ENCODE data around the gene NACC2. TPM values are rescaled to one million over a fixed set of nuclear protein-coding genes. Genes with fewer than 3 reads are reported as not detected.

Gene NACC2
- total RNA-seq, 1 donor from 2014 or later = 4.5 TPM

DNA sequence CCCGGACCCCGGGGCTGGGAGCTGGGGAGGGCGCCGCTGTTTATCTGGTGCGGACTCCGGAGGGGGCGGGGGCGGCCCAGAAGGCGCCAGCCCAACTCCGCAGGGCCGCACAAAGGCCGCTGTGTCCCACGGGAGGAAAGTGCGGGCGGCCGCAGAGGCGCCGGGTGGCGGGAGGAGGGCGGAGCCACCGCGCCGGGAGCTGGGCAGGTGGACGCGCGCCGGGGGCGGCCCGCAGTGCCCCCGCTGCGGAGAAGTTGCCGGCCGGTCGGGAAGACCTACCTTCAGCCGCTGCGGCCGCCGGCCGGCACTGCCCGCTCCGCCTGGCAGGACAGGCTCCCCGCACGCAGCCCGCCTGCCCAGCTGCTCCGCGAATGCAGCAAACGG lies 43.6 kb downstream of the NACC2 start:
- Histone ChIP-seq H3K9ac (no peak overlapping the region), H3K4me3 (peak overlapping the region; percentile 90), H3K4me1 (peaks cover 39% of the 10 kb centered on the region)

DNA sequence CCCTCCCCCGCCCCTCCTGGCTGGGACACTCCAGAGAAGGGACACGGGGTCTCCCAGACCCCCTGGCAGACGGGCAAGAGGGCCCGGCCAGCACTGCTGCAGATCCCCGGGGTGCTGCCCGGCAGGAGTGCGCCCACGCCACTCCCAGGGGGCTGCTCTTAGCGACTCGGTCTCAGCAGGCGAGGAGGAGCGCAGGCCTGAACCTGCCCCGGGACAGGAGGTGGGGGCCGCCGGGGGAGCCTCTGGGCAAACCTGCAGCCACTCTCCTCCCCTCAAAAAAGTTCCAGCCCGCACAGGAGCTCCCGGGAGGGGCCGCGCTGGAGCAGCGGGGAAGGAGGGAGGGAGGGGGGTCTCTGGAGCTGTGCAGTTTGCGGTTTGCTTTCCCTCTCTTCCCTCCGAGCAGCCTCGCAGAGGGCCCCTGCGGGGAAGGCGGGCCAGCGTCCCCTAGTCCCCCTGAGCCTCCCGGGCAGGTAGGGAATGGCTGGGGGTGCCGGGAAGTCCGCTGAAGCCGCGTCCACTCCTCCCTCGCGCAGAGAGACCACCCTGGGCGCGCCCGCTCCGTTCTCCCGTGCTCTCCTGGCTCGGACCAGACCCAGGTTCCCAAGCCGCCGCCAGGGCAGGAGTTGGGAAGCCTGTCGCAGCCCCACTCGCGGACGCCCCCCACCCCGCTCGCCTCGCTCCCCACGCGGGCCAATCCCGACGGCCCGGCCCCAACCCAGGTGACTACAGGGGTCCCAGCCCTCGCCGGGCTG lies 44.2 kb downstream of the NACC2 start:
- peak; percentile 61 for DNase-seq (ENCODE audit: low spot score)
- H3K4me3 Mint-ChIP-seq = peak overlapping the region; percentile 65
- H3K27ac Mint-ChIP-seq = no peak overlapping the region
- H3K27me3 Mint-ChIP-seq (ENCODE audit: insufficient read depth, low read depth) = peaks cover 6% of the 10 kb centered on the region
- Histone ChIP-seq H3K27me3 (peaks cover 19% of the 10 kb centered on the region), H3K36me3 (no peaks in the 10 kb centered on the region), H3K4me1 (peaks cover 38% of the 10 kb centered on the region), H2AFZ (replicated peaks) (peak overlapping the region; percentile 3), H3K9me3 (ENCODE audit: low read depth) (no peaks in the 10 kb centered on the region), H3K4me3 (peak overlapping the region; percentile 90), H3K27ac (no peak overlapping the region), H3F3A (ENCODE audit: low read depth) (peaks cover 28% of the 10 kb centered on the region), H4K20me1 (ENCODE audit: low read depth) (peaks cover 22% of the 10 kb centered on the region), H3K4me2 (peak overlapping the region; percentile 100), H3K79me2 (ENCODE audit: low read depth) (no peaks in the 10 kb centered on the region), H3K9ac (no peak overlapping the region)
- no peaks in the 10 kb centered on the region for H3K9me3 Mint-ChIP-seq
- H3K36me3 Mint-ChIP-seq = no peaks in the 10 kb centered on the region
- TF ChIP-seq, protein P1, sequence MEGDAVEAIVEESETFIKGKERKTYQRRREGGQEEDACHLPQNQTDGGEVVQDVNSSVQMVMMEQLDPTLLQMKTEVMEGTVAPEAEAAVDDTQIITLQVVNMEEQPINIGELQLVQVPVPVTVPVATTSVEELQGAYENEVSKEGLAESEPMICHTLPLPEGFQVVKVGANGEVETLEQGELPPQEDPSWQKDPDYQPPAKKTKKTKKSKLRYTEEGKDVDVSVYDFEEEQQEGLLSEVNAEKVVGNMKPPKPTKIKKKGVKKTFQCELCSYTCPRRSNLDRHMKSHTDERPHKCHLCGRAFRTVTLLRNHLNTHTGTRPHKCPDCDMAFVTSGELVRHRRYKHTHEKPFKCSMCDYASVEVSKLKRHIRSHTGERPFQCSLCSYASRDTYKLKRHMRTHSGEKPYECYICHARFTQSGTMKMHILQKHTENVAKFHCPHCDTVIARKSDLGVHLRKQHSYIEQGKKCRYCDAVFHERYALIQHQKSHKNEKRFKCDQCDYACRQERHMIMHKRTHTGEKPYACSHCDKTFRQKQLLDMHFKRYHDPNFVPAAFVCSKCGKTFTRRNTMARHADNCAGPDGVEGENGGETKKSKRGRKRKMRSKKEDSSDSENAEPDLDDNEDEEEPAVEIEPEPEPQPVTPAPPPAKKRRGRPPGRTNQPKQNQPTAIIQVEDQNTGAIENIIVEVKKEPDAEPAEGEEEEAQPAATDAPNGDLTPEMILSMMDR (IDR thresholded peaks at IDR 0.05) = peak; percentile 23
- no peak for TF ChIP-seq EZH2phosphoT487 (IDR thresholded peaks at IDR 0.05)
- peaks cover 22% of the 10 kb centered on the region for H3K4me1 Mint-ChIP-seq

More for the DNA sequence above, 43.6 kb downstream of the NACC2 start:
- Mint-ChIP-seq H3K36me3 (no peaks in the 10 kb centered on the region), H3K9me3 (no peaks in the 10 kb centered on the region), H3K27me3 (ENCODE audit: insufficient read depth, low read depth) (peaks cover 6% of the 10 kb centered on the region), H3K4me3 (no peak overlapping the region), H3K27ac (no peak overlapping the region), H3K4me1 (peaks cover 21% of the 10 kb centered on the region)
- peaks cover 28% of the 10 kb centered on the region for H4K20me1 ChIP-seq (ENCODE audit: low read depth)
- H3K27ac ChIP-seq = no peak overlapping the region
- no peaks in the 10 kb centered on the region for H3K9me3 ChIP-seq (ENCODE audit: low read depth)
- H3K79me2 ChIP-seq (ENCODE audit: low read depth) = no peaks in the 10 kb centered on the region
- peak; percentile 76 for DNase-seq (ENCODE audit: low spot score)
- peaks cover 28% of the 10 kb centered on the region for H3F3A ChIP-seq (ENCODE audit: low read depth)
- peak overlapping the region; percentile 3 for H2AFZ ChIP-seq (replicated peaks)
- H3K4me2 ChIP-seq = peak overlapping the region; percentile 100
- TF ChIP-seq, protein P1 (IDR thresholded peaks at IDR 0.05) = no peak
- TF ChIP-seq EZH2phosphoT487 (IDR thresholded peaks at IDR 0.05) (no peak), EZH2 (IDR thresholded peaks at IDR 0.05) (peak; percentile 59)
- H3K36me3 ChIP-seq = no peaks in the 10 kb centered on the region
- peaks cover 19% of the 10 kb centered on the region for H3K27me3 ChIP-seq

DNA sequence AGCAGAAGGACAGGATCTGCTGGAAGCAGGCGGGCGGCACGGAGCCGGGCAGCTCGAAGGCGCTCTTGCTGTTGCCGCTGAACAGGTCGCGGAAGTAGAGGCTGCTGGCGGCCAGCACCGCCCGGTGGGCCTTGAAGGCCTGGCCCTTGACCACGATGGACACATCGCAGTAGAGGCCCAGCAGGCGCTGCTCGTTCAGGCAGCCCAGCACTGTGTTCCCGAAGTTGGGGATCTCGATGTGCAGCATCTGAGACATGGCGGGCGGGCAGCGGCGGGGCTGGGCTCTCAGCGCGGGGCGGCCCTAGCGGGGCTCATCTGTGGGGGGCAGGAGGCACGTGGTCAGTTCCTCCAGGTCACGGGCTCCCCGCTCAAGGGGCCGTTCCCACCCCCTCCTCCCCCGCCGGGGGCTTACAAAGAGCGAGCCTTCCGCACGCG lies 44.8 kb downstream of the NACC2 start:
- peak overlapping the region; percentile 90 for H3K4me3 ChIP-seq
- Mint-ChIP-seq H3K27ac (no peak overlapping the region), H3K9me3 (no peaks in the 10 kb centered on the region), H3K4me1 (peaks cover 17% of the 10 kb centered on the region), H3K27me3 (ENCODE audit: insufficient read depth, low read depth) (peaks cover 6% of the 10 kb centered on the region), H3K36me3 (no peaks in the 10 kb centered on the region), H3K4me3 (peak overlapping the region; percentile 57)
- no peaks in the 10 kb centered on the region for H3K79me2 ChIP-seq (ENCODE audit: low read depth)
- H3K4me2 ChIP-seq = peak overlapping the region; percentile 100
- peaks cover 28% of the 10 kb centered on the region for H3F3A ChIP-seq (ENCODE audit: low read depth)
- H3K27ac ChIP-seq = no peak overlapping the region
- H2AFZ ChIP-seq (replicated peaks) = no peak overlapping the region
- no peaks in the 10 kb centered on the region for H3K9me3 ChIP-seq (ENCODE audit: low read depth)
- H4K20me1 ChIP-seq (ENCODE audit: low read depth) = peaks cover 22% of the 10 kb centered on the region
- peaks cover 19% of the 10 kb centered on the region for H3K27me3 ChIP-seq
- TF ChIP-seq EZH2phosphoT487 (IDR thresholded peaks at IDR 0.05) (no peak), EZH2 (IDR thresholded peaks at IDR 0.05) (no peak)
- TF ChIP-seq, protein P1 (IDR thresholded peaks at IDR 0.05) = no peak
- peak; percentile 48 for DNase-seq (ENCODE audit: low spot score)
- peaks cover 34% of the 10 kb centered on the region for H3K4me1 ChIP-seq
- H3K9ac ChIP-seq = no peak overlapping the region
- no peaks in the 10 kb centered on the region for H3K36me3 ChIP-seq

Data from neural progenitor cell (in vitro differentiated cells).